HG03064 (cell line): Measurements from ENCODE around the gene DSCAML1.

Source experiments
- ATAC-seq: cut with Tn5 transposase; IDR thresholded peaks from one replicate; pipeline ENCODE4 v1.9.1; 2021; ENCODE audit warnings: low read depth; ENCODE audit not compliant: unreplicated experiment

The DSCAML1 gene

GRCh38 chr11:117595440-117595839 lies 201.6 kb downstream of the DSCAML1 start:
- no peak for ATAC-seq

- ATAC-seq = no peak
Measured at GRCh38 chr11:117594721-117595120, 202.3 kb downstream of the DSCAML1 start.

- no peak for ATAC-seq
Measured at GRCh38 chr11:117593065-117593464, 204.0 kb downstream of the DSCAML1 start.

GRCh38 chr11:117591316-117592039 lies 205.5 kb downstream of the DSCAML1 start:
- no peak for ATAC-seq

- no peak for ATAC-seq
Measured at GRCh38 chr11:117589063-117589462, 208.0 kb downstream of the DSCAML1 start.

DNA sequence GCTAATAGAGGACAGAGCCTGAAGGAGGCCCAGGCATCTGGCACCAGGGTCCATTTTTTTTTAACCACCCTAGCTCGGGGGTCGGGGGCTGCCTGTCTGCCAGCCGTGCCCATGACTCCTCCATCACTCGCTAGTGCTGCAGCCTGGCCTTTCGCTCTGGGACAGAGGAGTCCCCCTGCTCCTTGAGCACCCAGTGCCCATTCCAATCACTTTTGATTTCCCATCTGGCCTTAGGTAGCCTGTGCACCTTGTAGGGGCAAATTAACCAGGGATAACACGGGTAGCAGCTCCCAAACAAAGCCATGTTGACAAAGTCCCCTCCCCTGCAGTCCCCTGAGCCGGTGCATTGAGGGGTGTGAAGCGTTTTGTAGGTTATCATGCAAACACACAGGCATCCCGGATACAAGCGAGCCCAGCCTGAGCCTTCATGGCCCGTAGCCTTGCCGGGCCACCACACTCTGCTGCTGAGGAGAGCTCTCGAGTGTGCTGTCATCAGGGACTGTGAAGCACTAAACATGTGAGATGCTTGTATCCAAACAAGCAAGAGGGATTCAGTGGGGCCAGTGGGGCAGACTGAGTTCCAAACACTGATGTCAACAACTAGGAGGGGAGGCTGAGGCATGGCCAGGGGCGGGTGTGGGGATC lies 208.7 kb downstream of the DSCAML1 start:
- no peak for ATAC-seq

DNA sequence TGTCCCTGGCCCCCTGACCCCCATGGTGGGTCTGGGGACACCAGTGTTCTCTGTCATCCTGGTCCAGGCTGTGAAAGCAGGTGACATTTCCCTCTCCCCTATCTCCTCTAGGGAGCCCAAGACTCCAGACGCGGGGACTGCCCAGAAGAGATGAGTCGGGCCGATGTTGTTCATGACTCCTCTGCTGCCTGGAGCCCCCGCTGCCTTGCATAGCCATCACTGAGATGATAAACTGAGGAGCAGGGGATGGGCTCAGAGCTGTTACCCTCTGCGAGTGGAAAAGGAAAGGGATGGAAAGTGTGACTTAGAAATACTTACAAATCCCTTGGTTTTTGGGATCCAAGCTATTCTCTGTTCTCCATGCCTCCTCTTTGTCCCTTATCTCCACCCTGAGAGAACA lies 209.6 kb downstream of the DSCAML1 start:
- ATAC-seq = no peak

DNA sequence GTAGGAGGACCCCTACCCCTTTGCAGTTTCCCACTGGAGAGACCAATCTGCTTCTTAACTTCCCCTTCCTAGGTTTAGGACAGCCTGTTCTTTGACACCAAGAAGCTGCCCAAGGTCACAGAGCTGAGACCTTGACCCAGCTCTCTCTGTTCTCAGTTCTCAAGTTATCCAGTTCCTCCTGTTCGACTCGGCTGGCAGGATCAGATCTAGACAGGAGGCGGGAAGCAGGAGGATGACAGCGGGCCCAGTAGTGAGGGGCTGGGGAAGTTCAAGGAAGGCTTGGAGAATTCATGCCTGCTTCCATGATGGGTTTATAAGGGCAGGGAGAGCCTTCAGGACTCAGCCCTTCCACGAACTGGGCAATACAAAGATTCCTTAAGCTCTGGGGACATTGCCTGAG lies 210.6 kb downstream of the DSCAML1 start:
- ATAC-seq = no peak

DNA sequence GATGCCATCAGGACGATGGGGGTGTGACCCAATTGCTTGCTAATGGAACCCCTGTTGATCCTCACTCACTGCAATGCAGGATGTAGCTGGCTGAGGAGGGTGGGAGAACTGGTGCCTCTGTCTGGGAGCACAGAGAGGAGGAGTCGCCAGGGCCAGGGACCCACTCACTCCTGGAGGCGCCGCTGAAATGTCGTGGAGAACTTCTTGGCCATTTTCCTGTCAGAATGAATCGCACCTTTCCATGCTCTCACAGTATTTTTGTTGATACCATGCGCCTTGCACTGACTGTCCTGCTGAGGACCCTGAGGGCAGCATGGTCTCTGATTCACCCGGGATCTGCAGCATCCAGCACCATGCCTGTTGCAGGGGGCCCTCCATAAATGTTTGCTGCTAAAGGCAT lies 211.4 kb downstream of the DSCAML1 start:
- ATAC-seq = no peak

DNA sequence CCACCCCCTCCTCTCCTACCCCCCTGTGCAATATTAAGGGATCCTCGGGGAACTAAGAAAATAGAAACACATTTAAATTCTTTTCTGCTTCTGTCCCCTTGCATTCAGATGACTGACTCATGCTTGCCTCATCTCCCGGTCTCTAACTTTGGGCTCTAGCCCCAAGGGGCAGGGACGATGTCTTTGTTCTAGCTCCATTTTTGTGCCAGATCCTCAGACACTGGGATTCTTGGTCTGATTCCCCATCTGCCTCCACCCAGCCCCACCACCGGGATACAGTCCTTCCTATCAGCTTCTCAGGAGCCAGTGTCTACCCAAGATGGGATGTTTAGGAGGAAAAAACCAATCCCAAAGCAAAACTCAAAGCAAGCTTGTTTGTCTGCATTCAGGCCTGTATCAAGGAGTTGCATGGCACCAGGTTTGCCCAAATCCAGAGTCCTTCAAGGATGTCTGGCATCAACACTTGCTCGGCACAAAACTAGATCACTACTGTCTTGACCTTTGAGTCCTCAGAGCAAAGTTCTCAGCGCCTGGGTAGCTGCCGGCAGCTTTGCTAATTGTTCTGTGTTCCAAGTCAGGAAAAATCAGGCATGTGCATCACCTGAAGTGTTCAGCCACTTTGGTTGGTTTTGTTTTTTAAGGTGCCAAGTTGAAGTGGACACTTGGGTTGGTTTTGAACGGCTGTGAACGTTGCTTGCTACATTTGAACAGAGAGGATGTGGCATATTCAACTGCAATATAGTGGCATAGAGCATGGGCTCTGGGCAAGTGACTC lies 212.8 kb downstream of the DSCAML1 start:
- no peak for ATAC-seq

DNA sequence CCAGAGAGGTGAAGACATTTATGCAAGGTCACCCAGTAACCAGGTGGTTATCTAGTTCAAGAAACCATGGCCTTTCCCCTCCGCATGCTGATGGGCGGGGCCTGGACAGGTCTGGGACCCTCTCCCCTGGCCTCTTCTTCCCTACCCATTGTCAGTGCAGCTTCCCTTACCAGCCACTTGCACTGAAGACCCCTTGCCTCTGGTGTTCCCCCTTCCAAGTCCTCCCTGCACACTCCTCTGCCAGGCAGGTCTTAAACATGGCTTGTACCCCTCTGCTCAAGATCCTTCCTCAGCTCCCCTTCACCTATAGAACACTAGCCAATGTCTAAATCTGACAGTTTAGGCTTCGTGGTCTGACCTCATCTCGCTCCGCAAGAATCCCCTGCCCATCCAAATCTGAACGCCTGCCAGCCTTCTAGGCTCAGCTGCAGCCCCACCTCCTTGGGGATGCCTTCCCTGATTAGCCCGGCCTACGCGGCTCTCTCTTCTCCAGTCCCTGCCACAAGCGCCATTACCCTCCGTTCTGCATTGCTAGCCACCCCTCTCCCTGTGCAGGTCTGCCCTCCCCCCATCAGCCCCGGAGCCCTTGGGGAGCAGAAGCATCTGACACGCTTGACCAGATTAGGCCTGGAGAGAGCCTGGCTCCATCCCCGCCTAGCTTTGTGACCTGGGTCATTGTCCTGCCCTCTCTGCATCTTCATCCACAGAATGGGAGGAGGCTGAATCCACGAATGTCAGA lies 213.8 kb downstream of the DSCAML1 start:
- ATAC-seq = no peak

GRCh38 chr11:117582433-117582832 lies 214.6 kb downstream of the DSCAML1 start:
- ATAC-seq = no peak

DNA sequence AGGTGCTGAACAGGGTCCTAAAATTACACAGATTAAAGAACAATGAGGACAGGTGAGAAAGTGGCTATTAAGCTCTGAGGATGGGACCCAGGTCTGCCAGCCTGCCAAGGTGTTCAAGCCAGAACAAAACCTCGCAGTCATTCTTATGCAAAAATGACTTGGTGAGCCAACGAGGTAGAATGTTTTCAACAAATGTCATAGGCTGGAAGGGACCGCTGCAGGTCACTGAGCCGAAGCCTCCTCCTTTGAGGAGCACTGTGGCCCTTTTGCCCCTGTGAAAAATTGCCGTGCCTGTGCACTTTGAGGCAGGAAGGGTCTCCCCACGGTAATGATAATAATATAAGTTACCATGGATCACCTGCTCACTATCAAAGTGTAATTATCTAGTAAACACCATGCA lies 216.2 kb downstream of the DSCAML1 start:
- no peak for ATAC-seq

- no peak for ATAC-seq
Measured at GRCh38 chr11:117579161-117579560, 217.9 kb downstream of the DSCAML1 start.

DNA sequence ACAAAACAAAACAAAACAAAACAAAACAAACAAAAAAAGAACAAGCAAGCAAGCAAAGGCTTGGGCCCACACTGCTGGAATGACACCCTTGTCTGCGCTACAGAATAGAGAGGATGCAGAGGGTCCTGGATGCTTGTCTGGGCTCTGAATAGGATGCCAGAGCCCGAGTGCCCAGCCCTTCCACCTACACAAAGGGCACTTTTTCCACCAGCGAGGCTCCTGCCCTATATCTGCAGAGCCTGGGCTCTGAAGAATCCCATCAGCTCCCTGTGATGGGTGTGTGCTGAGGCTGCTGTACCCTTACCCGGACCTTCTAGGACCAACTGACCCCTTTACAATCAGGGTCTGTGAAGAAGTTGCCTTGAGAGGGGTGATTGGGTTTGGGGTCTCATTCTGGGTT lies 221.2 kb downstream of the DSCAML1 start:
- ATAC-seq = no peak

GRCh38 chr11:117574551-117574950 lies 222.5 kb downstream of the DSCAML1 start:
- no peak for ATAC-seq

GRCh38 chr11:117573326-117573725 lies 223.7 kb downstream of the DSCAML1 start:
- no peak for ATAC-seq

DNA sequence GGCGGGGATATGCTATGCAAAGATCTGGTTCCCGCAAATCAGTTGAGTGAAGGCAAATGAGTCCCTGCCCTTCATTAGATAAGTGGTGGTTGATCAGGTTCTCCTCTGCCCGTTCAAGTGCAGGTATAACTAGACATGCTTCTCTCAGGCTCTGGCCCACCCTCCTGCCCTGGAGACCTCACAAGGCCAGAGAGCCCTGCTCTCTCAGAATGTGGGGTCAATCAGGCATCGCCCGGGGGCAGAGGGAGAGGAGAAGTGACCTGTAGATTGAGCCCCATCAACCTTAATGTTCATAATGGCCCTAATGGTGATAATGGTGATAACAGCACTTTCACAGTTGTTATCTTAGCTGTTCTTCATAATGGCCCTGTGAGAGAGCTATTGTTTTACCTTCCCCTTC lies 224.3 kb downstream of the DSCAML1 start:
- ATAC-seq = no peak

- no peak for ATAC-seq
Measured at GRCh38 chr11:117572129-117572528, 224.9 kb downstream of the DSCAML1 start.

- no peak for ATAC-seq
Measured at GRCh38 chr11:117570701-117571100, 226.3 kb downstream of the DSCAML1 start.

DNA sequence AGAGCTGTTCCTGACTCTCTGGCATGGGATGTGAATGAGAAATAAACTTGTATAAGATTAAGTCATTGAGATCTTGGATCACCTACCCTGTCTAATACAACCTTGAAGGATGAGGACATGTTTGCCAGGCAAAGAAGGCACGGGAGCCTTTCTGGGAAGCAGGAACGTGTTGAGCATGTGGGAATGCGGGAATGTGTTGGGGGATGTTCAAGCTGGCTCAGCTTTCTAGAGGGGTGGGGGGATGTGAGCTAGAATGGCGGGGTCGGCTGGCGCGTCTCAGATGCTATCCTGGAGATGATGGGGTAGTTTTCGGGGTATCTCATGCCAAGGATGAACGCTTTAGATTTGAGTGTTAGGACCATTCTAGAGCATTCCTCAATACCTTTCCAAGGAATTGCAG lies 227.1 kb downstream of the DSCAML1 start:
- ATAC-seq = no peak
